GM23338 (cell line): ENCODE results near the gene PTH1R. TPM values are rescaled to one million over a fixed set of nuclear protein-coding genes. Genes with fewer than 3 reads are reported as not detected.

Experiments used
- ATAC-seq: fragments of 200-7000 bp; cut with Tn5 transposase; 3 replicates; pipeline ENCODE4 v1.9.1; 2020
- DNase-seq: peaks from one replicate; pipeline ENCODE4 v3.0.0-alpha.2; 2015; ENCODE audit warnings: low spot score
- H2AFZ ChIP-seq: fragments of 200-600 bp; sonication (generic); 2 replicates; pipeline ENCODE4 v1.8.0; 2016; ENCODE audit warnings: antibody characterized with exemption, mild to moderate bottlenecking, moderate library complexity
- H3F3A ChIP-seq: fragments of 200-600 bp; sonication (generic); replicated peaks from 2 replicates; pipeline ENCODE4 v1.8.0; 2017; ENCODE audit warnings: antibody characterized with exemption, mixed run types, low read depth
- H3K27ac ChIP-seq: fragments of 200-600 bp; sonication (generic); 2 replicates; pipeline ENCODE4 v1.6.1; 2016; ENCODE audit warnings: low read depth
- H3K27me3 ChIP-seq: fragments of 200-600 bp; sonication (generic); 2 replicates; pipeline ENCODE4 v1.8.0; 2016; ENCODE audit warnings: mild to moderate bottlenecking, mixed run types, moderate library complexity; ENCODE audit not compliant: insufficient read depth
- H3K36me3 ChIP-seq: fragments of 200-600 bp; sonication (generic); 2 replicates; pipeline ENCODE4 v1.8.0; 2016; ENCODE audit warnings: mild to moderate bottlenecking; ENCODE audit not compliant: insufficient read depth
- H3K4me1 ChIP-seq: fragments of 200-600 bp; sonication (generic); 2 replicates; pipeline ENCODE4 v1.8.0; 2016; ENCODE audit warnings: mild to moderate bottlenecking, moderate library complexity; ENCODE audit not compliant: insufficient read depth
- H3K4me2 ChIP-seq: fragments of 200-600 bp; sonication (generic); 2 replicates; pipeline ENCODE4 v1.7.1; 2017; ENCODE audit warnings: mixed run types
- H3K4me3 ChIP-seq: fragments of 200-600 bp; sonication (generic); 2 replicates; pipeline ENCODE4 v1.6.1; 2016; ENCODE audit warnings: mixed run types
- H3K79me2 ChIP-seq: fragments of 200-600 bp; sonication (generic); replicated peaks from 2 replicates; pipeline ENCODE4 v1.8.0; 2017; ENCODE audit warnings: mild to moderate bottlenecking; ENCODE audit not compliant: insufficient read depth
- H3K9me2 ChIP-seq: fragments of 200-600 bp; sonication (generic); 2 replicates; pipeline ENCODE4 v1.8.0; 2017; ENCODE audit not compliant: insufficient read depth
- H4K20me1 ChIP-seq: fragments of 200-600 bp; sonication (generic); replicated peaks from 2 replicates; pipeline ENCODE4 v1.8.0; 2017; ENCODE audit warnings: mild to moderate bottlenecking; ENCODE audit not compliant: insufficient read depth
- H3K27ac Mint-ChIP-seq: 2 replicates; pipeline ENCODE4 v1.8.0; 2020; ENCODE audit warnings: inconsistent platforms, mild to moderate bottlenecking, moderate library complexity, mixed read lengths
- H3K27me3 Mint-ChIP-seq: 3 replicates; pipeline ENCODE4 v1.8.0; 2022; ENCODE audit warnings: low read depth, mild to moderate bottlenecking, moderate library complexity, mixed read lengths, inconsistent platforms; ENCODE audit not compliant: insufficient read depth, poor library complexity
- H3K36me3 Mint-ChIP-seq: 3 replicates; pipeline ENCODE4 v1.8.0; 2021; ENCODE audit warnings: low read depth, mild to moderate bottlenecking, inconsistent platforms, moderate library complexity, mixed read lengths
- H3K4me1 Mint-ChIP-seq: 3 replicates; pipeline ENCODE4 v1.8.0; 2020; ENCODE audit warnings: mild to moderate bottlenecking, inconsistent platforms, mixed read lengths
- H3K4me3 Mint-ChIP-seq: 3 replicates; pipeline ENCODE4 v1.8.0; 2021; ENCODE audit warnings: moderate library complexity, mild to moderate bottlenecking, inconsistent platforms, mixed read lengths
- H3K9me3 Mint-ChIP-seq: 3 replicates; pipeline ENCODE4 v1.8.0; 2020; ENCODE audit warnings: moderate library complexity, mild to moderate bottlenecking, inconsistent platforms, mixed read lengths
- CREB1 ChIP-seq: fragments of 250-450 bp; sonication (Bioruptor Pico); IDR thresholded peaks from 2 replicates; pipeline ENCODE4 v1.5.0; 2020; ENCODE audit warnings: low read depth, mild to moderate bottlenecking, moderate library complexity
- EZH2 ChIP-seq: fragments of 200-600 bp; sonication (generic); IDR thresholded peaks from one replicate; pipeline ENCODE4 v1.8.0; 2017; ENCODE audit warnings: antibody characterized with exemption, mild to moderate bottlenecking, low read depth; ENCODE audit not compliant: unreplicated experiment
- JUNB ChIP-seq: IDR thresholded peaks from one replicate; pipeline ENCODE4 v1.6.1; 2016; ENCODE audit warnings: antibody characterized with exemption; ENCODE audit not compliant: unreplicated experiment
- NANOG ChIP-seq: IDR thresholded peaks from 2 replicates; pipeline ENCODE4 v1.6.1; 2016; ENCODE audit warnings: antibody characterized with exemption, borderline replicate concordance
- POLR2AphosphoS5 ChIP-seq: IDR thresholded peaks from 2 replicates; pipeline ENCODE4 v1.6.1; 2016; ENCODE audit warnings: antibody characterized with exemption, low read depth
- STAT1 ChIP-seq: IDR thresholded peaks from one replicate; pipeline ENCODE4 v1.6.1; 2016; ENCODE audit warnings: antibody characterized with exemption; ENCODE audit not compliant: unreplicated experiment
- ZNF114 ChIP-seq: fragments of 250-450 bp; sonication (Bioruptor Pico); IDR thresholded peaks from 2 replicates; pipeline ENCODE4 v1.5.0; 2020; ENCODE audit warnings: mild to moderate bottlenecking, moderate library complexity
- ZNF331 ChIP-seq: fragments of 250-450 bp; sonication (Bioruptor Pico); IDR thresholded peaks from 2 replicates; pipeline ENCODE4 v1.5.0; 2020; ENCODE audit warnings: low read depth, mild to moderate bottlenecking, moderate library complexity
- polyA plus RNA-seq: library from polyadenylated mRNA; unstranded; fragments of >200 nt; fragmentation: Nextera tagmentation; extraction: Ambion mirVana; gene quantifications from 2 replicates; pipeline ENCODE4 v1.2.1, GENCODE V29; 2016
- total RNA-seq: library from RNA; depleted of rRNA; stranded (reverse); fragments of >200 nt; shearing (Covaris generic); gene quantifications from 2 replicates; pipeline ENCODE4 v1.2.3, GENCODE V29; 2014
- TF ChIP-seq, protein P1 (sequence below): IDR thresholded peaks from one replicate; pipeline ENCODE4 v1.6.1; 2018; ENCODE audit warnings: antibody characterized with exemption; ENCODE audit not compliant: unreplicated experiment
- TF ChIP-seq, protein P2 (sequence below): fragments of 250-450 bp; sonication (Bioruptor Pico); IDR thresholded peaks from 2 replicates; pipeline ENCODE4 v1.5.0; 2020; ENCODE audit warnings: mild to moderate bottlenecking, moderate library complexity

PTH1R gene
- total and polyA plus RNA-seq, 2 experiments from 2014 or later: 1.3 to 1.9 TPM

- Mint-ChIP-seq H3K9me3 (no peaks in the 10 kb centered on the region), H3K36me3 (no peaks in the 10 kb centered on the region), H3K4me3 (no peak overlapping the region), H3K27me3 (peaks cover 13% of the 10 kb centered on the region), H3K27ac (no peak overlapping the region), H3K4me1 (peaks cover 7% of the 10 kb centered on the region)
- Histone ChIP-seq H3K4me2 (no peak overlapping the region), H3K27ac (no peak overlapping the region), H3K36me3 (no peaks in the 10 kb centered on the region), H3K27me3 (no peaks in the 10 kb centered on the region), H3K4me1 (no peaks in the 10 kb centered on the region), H3K9me2 (no peaks in the 10 kb centered on the region), H4K20me1 (no peaks in the 10 kb centered on the region), H2AFZ (no peak overlapping the region), H3F3A (no peaks in the 10 kb centered on the region), H3K4me3 (no peak overlapping the region), H3K79me2 (no peaks in the 10 kb centered on the region)
- TF ChIP-seq CREB1 (CRISPR knock-in tag) (no peak), POLR2AphosphoS5 (no peak), STAT1 (no peak), NANOG (no peak), EZH2 (no peak), ZNF331 (CRISPR knock-in tag) (no peak), JUNB (no peak), ZNF114 (no peak)
- TF ChIP-seq, protein P1, sequence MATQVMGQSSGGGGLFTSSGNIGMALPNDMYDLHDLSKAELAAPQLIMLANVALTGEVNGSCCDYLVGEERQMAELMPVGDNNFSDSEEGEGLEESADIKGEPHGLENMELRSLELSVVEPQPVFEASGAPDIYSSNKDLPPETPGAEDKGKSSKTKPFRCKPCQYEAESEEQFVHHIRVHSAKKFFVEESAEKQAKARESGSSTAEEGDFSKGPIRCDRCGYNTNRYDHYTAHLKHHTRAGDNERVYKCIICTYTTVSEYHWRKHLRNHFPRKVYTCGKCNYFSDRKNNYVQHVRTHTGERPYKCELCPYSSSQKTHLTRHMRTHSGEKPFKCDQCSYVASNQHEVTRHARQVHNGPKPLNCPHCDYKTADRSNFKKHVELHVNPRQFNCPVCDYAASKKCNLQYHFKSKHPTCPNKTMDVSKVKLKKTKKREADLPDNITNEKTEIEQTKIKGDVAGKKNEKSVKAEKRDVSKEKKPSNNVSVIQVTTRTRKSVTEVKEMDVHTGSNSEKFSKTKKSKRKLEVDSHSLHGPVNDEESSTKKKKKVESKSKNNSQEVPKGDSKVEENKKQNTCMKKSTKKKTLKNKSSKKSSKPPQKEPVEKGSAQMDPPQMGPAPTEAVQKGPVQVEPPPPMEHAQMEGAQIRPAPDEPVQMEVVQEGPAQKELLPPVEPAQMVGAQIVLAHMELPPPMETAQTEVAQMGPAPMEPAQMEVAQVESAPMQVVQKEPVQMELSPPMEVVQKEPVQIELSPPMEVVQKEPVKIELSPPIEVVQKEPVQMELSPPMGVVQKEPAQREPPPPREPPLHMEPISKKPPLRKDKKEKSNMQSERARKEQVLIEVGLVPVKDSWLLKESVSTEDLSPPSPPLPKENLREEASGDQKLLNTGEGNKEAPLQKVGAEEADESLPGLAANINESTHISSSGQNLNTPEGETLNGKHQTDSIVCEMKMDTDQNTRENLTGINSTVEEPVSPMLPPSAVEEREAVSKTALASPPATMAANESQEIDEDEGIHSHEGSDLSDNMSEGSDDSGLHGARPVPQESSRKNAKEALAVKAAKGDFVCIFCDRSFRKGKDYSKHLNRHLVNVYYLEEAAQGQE: no peak
- TF ChIP-seq, protein P2, sequence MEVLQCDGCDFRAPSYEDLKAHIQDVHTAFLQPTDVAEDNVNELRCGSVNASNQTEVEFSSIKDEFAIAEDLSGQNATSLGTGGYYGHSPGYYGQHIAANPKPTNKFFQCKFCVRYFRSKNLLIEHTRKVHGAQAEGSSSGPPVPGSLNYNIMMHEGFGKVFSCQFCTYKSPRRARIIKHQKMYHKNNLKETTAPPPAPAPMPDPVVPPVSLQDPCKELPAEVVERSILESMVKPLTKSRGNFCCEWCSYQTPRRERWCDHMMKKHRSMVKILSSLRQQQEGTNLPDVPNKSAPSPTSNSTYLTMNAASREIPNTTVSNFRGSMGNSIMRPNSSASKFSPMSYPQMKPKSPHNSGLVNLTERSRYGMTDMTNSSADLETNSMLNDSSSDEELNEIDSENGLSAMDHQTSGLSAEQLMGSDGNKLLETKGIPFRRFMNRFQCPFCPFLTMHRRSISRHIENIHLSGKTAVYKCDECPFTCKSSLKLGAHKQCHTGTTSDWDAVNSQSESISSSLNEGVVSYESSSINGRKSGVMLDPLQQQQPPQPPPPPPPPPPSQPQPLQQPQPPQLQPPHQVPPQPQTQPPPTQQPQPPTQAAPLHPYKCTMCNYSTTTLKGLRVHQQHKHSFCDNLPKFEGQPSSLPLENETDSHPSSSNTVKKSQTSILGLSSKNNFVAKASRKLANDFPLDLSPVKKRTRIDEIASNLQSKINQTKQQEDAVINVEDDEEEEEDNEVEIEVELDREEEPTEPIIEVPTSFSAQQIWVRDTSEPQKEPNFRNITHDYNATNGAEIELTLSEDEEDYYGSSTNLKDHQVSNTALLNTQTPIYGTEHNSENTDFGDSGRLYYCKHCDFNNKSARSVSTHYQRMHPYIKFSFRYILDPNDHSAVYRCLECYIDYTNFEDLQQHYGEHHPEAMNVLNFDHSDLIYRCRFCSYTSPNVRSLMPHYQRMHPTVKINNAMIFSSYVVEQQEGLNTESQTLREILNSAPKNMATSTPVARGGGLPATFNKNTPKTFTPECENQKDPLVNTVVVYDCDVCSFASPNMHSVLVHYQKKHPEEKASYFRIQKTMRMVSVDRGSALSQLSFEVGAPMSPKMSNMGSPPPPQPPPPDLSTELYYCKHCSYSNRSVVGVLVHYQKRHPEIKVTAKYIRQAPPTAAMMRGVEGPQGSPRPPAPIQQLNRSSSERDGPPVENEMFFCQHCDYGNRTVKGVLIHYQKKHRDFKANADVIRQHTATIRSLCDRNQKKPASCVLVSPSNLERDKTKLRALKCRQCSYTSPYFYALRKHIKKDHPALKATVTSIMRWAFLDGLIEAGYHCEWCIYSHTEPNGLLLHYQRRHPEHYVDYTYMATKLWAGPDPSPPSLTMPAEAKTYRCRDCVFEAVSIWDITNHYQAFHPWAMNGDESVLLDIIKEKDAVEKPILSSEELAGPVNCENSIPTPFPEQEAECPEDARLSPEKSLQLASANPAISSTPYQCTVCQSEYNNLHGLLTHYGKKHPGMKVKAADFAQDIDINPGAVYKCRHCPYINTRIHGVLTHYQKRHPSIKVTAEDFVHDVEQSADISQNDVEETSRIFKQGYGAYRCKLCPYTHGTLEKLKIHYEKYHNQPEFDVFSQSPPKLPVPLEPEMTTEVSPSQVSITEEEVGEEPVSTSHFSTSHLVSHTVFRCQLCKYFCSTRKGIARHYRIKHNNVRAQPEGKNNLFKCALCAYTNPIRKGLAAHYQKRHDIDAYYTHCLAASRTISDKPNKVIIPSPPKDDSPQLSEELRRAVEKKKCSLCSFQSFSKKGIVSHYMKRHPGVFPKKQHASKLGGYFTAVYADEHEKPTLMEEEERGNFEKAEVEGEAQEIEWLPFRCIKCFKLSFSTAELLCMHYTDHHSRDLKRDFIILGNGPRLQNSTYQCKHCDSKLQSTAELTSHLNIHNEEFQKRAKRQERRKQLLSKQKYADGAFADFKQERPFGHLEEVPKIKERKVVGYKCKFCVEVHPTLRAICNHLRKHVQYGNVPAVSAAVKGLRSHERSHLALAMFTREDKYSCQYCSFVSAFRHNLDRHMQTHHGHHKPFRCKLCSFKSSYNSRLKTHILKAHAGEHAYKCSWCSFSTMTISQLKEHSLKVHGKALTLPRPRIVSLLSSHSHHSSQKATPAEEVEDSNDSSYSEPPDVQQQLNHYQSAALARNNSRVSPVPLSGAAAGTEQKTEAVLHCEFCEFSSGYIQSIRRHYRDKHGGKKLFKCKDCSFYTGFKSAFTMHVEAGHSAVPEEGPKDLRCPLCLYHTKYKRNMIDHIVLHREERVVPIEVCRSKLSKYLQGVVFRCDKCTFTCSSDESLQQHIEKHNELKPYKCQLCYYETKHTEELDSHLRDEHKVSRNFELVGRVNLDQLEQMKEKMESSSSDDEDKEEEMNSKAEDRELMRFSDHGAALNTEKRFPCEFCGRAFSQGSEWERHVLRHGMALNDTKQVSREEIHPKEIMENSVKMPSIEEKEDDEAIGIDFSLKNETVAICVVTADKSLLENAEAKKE (CRISPR knock-in tag): no peak
- no peak for DNase-seq
- no peak for ATAC-seq
Measured at GRCh38 chr3:46864061-46864881, 13.2 kb upstream of the PTH1R start.
